ENCODE results near the gene CLEC20A. TPM values are rescaled to one million over a fixed set of nuclear protein-coding genes. Genes with fewer than 3 reads are reported as not detected.

CLEC20A gene
- total RNA-seq, 8 experiments from 2014 or later: 0.21 to 3.1 (median 0.50) TPM; not detected in 2

DNA sequence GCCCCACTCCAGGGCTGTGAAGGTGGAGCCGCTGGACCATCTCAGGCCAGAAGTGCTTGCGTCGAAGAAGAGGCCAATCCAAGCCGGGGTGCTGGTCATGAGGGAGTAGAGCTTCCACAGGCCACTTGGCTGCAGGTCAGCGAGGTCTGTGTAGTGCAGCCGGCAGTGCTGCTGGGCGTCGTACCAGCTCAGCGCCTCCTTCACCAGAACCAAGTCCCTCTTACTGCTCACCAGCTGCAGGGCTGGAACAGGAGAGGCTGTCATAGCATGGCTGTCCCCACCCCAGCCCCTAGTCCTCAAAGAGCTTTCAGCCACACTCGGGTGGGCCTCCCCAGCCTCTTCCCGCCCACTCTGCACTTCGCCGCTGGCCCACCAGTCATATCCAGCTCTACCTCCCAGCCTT lies 2.2 kb downstream of the CLEC20A start:
- in situ Hi-C loops (cut with MboI; ENCODE audit: low pct_unique_long_range_greater_than_20kb in 2 of 9, low sequenced_read_pairs in 9 of 9, unreplicated experiment in 9 of 9): no loop called here
- peaks cover 0 to 2% of the 10 kb centered on the region in 2 donors for H3K4me1 ChIP-seq (replicated peaks in 1 of 2)
- ATAC-seq (replicated peaks in 6 of 8): no peak
- H3K4me3 ChIP-seq: no peak overlapping the region
- H3K27ac ChIP-seq: no peak overlapping the region
- WGBS, 10 experiments: 94 to 100% (median 98%) methylated on average over 1 to 9 of the region's 13 CpGs; no CpG with 5 or more reads in 4 of the 10 experiments

DNA sequence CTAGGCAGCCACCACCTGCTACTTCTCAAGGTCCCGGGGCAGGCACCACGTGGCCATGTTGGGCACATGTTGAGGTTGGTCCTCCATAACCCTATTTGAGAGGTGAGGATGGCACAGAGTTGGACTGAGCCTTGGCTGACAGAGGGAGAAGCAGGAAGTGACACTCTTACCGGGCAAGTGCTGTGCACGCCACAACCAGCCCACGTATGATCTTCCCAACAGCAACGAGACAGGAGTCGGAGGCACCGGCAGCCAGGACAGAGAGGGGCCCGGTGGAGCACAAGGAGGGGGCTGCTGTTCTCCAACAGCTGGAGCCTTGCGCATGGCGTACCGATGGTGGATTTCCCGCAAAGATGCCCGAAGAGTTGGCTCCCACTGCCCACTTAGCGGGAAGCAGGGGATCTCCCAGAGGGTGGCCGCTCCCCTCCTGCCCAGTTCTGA lies 3.4 kb downstream of the CLEC20A start:
- H3K4me1 ChIP-seq (replicated peaks in 1 of 2): peaks cover 0 to 2% of the 10 kb centered on the region in 2 donors
- H3K4me3 ChIP-seq: no peak overlapping the region
- no peak overlapping the region for H3K27ac ChIP-seq
- in situ Hi-C loops (cut with MboI; ENCODE audit: low pct_unique_long_range_greater_than_20kb in 2 of 9, low sequenced_read_pairs in 9 of 9, unreplicated experiment in 9 of 9): no loop called here
- no peak for ATAC-seq (replicated peaks in 6 of 8)
- 84 to 100% (median 93%) methylated on average over 1 to 11 of the region's 16 CpGs; no CpG with 5 or more reads in 3 of the 10 experiments for WGBS, 10 experiments

DNA sequence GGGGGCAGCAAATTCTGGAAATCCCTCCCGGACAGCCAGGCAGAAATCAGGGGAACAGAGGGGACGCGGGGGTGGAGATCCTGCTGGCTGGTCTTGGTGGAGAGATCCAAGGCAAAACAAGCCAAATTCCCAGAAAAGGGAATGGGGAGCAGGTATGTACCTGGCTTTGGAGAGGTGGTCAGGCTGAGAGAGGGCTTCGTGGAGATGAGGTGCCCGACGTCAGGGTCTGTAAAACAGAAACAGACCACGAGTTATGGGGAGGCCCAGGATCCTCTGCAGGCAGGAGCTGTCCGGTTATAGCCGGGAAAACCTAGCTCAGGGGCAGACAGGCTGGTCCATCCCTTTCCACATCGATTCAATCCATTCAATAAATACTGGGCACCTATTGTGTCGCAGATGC lies 4.4 kb downstream of the CLEC20A start:
- H3K4me3 ChIP-seq: no peak overlapping the region
- H3K4me1 ChIP-seq (replicated peaks in 1 of 2): peaks cover 0 to 2% of the 10 kb centered on the region in 2 donors
- in situ Hi-C loops (cut with MboI; ENCODE audit: low pct_unique_long_range_greater_than_20kb in 2 of 9, low sequenced_read_pairs in 9 of 9, unreplicated experiment in 9 of 9): no loop called here
- ATAC-seq (replicated peaks in 6 of 8): no peak
- WGBS, 10 experiments: 47 to 86% (median 71%) methylated on average over 1 to 11 of the region's 11 CpGs; no CpG with 5 or more reads in 2 of the 10 experiments
- H3K27ac ChIP-seq: no peak overlapping the region

DNA sequence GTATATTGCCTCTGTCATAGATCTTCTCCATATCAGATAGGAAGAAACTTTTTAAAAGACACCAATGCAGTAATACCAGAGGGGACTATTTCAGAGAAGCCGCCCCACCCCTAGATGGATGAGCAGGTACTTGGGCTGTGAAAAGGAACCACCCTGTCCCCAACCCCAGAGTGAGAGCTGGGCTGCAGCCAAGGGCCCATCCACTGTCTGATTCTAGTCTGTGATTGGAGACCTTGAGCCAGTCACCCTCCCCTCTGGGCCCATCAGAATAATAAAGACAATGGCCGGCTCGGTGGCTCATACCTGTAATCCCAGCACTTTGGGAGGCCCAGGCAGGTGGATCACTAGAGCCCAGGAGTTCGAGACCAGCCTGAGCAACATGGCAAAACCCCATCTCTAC lies 5.0 kb downstream of the CLEC20A start:
- no peak for ATAC-seq (replicated peaks in 6 of 8)
- Histone ChIP-seq H3K4me1 (replicated peaks in 1 of 2) (peaks cover 0 to 2% of the 10 kb centered on the region in 2 donors), H3K4me3 (no peak overlapping the region), H3K27ac (no peak overlapping the region)
- 71 to 100% (median 79%) methylated on average over 1 to 4 of the region's 4 CpGs; no CpG with 5 or more reads in 3 of the 10 experiments for WGBS, 10 experiments
- in situ Hi-C loops (cut with MboI; ENCODE audit: low pct_unique_long_range_greater_than_20kb in 2 of 9, low sequenced_read_pairs in 9 of 9, unreplicated experiment in 9 of 9): no loop called here

DNA sequence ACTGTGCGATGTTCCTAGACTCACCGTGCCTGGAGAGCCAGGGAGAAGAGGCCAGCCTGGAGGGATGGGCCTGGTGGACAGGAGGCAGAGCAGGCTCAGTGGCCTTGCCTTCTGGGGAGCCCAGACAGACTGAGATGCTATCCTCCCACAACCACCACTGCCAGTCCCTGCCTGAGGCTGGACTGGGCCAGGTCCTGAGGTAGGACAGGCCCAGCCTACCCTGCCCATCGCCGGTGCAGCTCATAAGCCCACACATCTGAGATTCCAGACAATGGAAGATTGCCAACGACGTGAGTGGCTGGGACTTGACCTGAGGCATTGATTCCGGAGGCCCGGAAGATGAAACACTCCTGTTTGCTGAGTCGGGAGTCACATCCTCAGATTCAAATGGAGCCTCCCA lies 5.8 kb downstream of the CLEC20A start:
- no peak overlapping the region for H3K27ac ChIP-seq
- peaks cover 0 to 2% of the 10 kb centered on the region in 2 donors for H3K4me1 ChIP-seq (replicated peaks in 1 of 2)
- 90 to 100% (median 100%) methylated on average over 1 to 5 of the region's 9 CpGs; no CpG with 5 or more reads in 6 of the 10 experiments for WGBS, 10 experiments
- no peak for ATAC-seq (replicated peaks in 6 of 8)
- in situ Hi-C loops (cut with MboI; ENCODE audit: low pct_unique_long_range_greater_than_20kb in 2 of 9, low sequenced_read_pairs in 9 of 9, unreplicated experiment in 9 of 9): no loop called here
- no peak overlapping the region for H3K4me3 ChIP-seq

DNA sequence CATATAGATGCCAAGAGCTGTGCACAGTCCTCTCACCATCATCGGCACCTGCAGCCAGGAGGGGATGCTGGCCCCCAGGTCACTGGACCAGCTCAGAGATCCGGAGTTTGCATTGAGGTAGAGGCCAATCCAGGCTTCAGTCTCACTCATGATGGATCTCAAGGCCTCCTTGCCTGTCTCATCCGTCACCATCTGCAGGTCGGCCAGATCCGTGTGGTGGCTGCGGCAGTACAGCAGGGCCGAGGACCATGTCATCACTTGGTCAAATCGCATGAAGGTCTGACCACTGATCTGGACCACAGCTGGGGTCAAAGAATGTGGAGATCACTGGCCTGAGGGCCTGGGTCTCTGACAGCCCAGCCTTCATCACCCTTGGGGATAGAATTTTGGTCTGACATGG lies 6.6 kb downstream of the CLEC20A start:
- ATAC-seq (replicated peaks in 6 of 8): no peak
- H3K27ac ChIP-seq: no peak overlapping the region
- H3K4me1 ChIP-seq (replicated peaks in 1 of 2): peaks cover 0 to 2% of the 10 kb centered on the region in 2 donors
- WGBS, 10 experiments: 85 to 100% (median 92%) methylated on average over 1 to 8 of the region's 8 CpGs; no CpG with 5 or more reads in 2 of the 10 experiments
- H3K4me3 ChIP-seq: no peak overlapping the region
- in situ Hi-C loops (cut with MboI; ENCODE audit: low pct_unique_long_range_greater_than_20kb in 2 of 9, low sequenced_read_pairs in 9 of 9, unreplicated experiment in 9 of 9): no loop called here

DNA sequence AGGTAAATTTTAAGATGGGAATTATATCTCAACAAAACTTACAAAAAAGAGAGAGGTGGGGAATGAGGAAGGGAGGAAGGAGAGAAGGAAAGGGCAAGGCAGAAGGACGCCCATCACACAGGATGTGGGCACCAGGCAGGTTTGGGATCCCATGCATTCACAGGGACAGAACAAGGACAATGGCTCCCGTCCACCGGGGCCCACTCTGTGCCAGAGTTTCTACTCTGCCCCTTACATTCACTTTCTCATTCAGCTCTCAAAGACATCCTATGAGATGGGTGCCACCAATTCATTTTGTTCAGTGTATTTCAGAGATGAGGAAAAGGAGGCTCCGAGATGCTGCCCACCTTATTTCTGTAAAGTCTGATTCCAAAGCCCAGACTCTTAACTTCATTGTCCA lies 7.4 kb downstream of the CLEC20A start:
- H3K4me3 ChIP-seq: no peak overlapping the region
- H3K27ac ChIP-seq: no peak overlapping the region
- H3K4me1 ChIP-seq (replicated peaks in 1 of 2): peaks cover 0 to 2% of the 10 kb centered on the region in 2 donors
- in situ Hi-C loops (cut with MboI; ENCODE audit: low pct_unique_long_range_greater_than_20kb in 2 of 9, low sequenced_read_pairs in 9 of 9, unreplicated experiment in 9 of 9): no loop called here
- 83 to 100% (median 92%) methylated on average over 1 to 4 of the region's 4 CpGs; no CpG with 5 or more reads in 2 of the 10 experiments for WGBS, 10 experiments
- ATAC-seq (replicated peaks in 6 of 8): no peak

DNA sequence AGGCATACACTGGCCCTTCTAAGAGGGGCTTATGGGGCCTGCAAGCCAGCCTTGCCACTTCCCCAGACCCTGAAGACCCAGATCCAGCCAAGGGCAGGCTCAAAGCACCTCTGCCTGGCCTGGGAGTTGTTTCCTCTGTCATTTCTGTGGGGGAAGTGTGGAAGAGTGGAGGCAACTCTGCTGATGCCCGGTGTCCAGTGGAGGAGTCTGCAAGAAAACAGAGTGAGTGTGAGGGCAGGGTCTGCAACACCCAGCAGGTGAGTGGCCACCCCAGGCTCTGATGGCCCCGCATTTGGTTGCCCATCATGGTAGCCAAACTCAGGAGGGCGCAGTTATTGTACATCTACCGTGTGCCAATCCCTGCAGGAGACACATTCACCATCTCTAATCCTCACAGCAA lies 8.4 kb downstream of the CLEC20A start:
- H3K27ac ChIP-seq: no peak overlapping the region
- no peak for ATAC-seq (replicated peaks in 6 of 8)
- peaks cover 0 to 2% of the 10 kb centered on the region in 2 donors for H3K4me1 ChIP-seq (replicated peaks in 1 of 2)
- 17 to 100% (median 100%) methylated on average over 1 to 4 of the region's 4 CpGs; no CpG with 5 or more reads in 5 of the 10 experiments for WGBS, 10 experiments
- no peak overlapping the region for H3K4me3 ChIP-seq
- in situ Hi-C loops (cut with MboI; ENCODE audit: low pct_unique_long_range_greater_than_20kb in 2 of 9, low sequenced_read_pairs in 9 of 9, unreplicated experiment in 9 of 9): no loop called here

DNA sequence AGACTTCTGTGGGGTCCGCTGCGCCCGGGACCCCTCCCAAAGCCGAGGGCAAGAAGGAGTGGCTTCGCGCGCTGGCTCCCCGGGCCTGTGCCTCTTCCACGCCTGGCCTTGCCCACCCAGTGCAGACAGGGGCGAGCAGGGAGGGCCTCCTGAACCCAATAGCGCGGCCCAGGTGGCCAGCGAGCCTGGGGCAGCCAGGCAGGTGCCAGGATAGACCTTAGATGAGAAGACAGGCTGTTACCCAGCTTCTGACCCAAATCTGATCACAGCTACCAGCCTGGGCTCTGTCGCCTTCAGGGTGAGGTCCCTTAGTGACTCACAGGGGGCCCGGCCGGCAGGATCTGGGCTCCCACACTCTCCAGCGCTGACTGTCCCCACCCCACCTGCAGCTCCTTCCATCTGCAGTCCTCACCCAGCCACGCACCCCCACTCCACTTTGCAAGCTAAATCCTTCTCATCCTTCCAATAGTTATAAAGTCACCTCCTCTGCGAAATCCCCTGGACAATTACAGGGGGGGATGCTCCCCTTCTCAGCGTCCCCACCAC lies 9.6 kb downstream of the CLEC20A start:
- peak in 2 of 8 experiments; percentile 26 to 49 for ATAC-seq (replicated peaks in 6 of 8)
- in situ Hi-C loops (cut with MboI; ENCODE audit: low pct_unique_long_range_greater_than_20kb in 2 of 9, low sequenced_read_pairs in 9 of 9, unreplicated experiment in 9 of 9): no loop called here
- 80 to 100% (median 100%) methylated on average over 1 to 2 of the region's 20 CpGs; no CpG with 5 or more reads in 5 of the 10 experiments for WGBS, 10 experiments
- H3K4me1 ChIP-seq (replicated peaks in 1 of 2): no peaks in the 10 kb centered on the region
- H3K27ac ChIP-seq: no peak overlapping the region
- no peak overlapping the region for H3K4me3 ChIP-seq

DNA sequence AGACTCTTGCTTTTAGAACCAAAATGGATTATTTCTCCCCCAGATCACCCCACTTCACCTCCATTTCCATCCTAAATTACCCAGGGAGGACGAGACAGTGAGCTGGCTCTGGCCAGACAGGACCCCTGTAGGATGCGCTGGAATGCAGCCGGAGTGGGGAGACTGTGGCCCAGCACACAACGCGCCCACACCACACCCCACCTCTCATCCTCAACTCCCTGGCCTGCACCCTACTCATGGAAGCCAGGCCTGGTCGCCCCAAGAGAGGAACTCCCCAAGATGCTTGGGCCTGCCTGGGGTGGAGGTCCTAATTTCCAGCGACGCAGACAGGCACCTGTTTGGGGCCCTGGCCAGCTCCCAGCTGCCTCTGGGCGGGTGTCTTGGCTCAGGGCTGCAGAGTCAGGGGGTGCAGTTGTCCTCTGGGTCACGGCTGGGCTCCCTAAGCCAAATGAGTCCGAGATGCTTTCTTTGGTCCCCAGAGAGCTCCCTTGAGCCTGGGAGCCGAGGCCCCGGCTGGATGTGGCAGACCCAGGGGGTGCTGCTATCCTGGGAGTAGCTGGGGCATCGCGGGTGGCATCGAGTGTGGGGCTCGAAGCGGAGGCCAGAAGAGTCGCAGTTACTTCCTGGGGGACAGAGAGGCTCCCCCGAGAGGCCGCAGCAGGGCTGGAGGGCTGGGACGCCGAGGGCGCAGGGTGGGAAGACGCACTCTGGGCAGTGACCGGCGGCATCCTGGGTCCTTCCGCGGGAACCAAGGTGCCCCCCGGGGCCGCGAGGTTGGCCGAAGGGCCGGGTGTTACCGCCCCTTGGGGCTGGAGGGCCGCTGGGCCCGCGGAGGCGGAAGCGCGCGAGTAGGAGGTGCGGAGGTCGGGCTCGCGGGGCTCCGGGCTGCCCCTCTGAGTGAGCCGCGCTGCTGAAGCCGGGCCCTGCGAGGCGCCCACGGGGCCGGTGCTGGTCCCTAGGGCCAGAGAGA lies 10.4 kb downstream of the CLEC20A start:
- H3K4me1 ChIP-seq (replicated peaks in 1 of 2): no peaks in the 10 kb centered on the region
- 13 to 92% (median 86%) methylated on average over 3 to 22 of the region's 54 CpGs; no CpG with 5 or more reads in 4 of the 10 experiments for WGBS, 10 experiments
- no peak overlapping the region for H3K4me3 ChIP-seq
- H3K27ac ChIP-seq: no peak overlapping the region
- no peak for ATAC-seq (replicated peaks in 6 of 8)
- in situ Hi-C loops (cut with MboI; ENCODE audit: low pct_unique_long_range_greater_than_20kb in 2 of 9, low sequenced_read_pairs in 9 of 9, unreplicated experiment in 9 of 9): no loop called here

DNA sequence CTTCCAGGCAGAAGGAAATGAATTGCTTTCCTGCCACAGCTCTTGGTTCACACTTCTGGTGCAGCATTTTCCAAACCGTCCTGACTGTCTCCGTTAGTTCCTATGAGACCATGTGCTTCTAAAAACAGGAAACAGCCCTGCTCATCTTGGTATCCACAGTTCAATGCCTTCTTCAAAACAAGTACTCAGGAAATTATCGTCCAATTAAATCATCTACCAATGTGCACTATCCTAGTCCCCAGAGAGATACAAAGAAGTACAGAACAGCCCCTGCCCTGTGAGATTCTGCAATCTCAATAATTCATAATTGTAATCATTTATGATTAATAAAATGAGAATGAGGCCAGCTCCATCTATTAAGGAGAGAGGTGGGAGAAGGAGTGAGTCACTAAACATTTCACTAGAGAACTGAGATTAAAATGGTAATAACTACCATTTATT lies 11.2 kb downstream of the CLEC20A start:
- no peak overlapping the region for H3K4me3 ChIP-seq
- in situ Hi-C loops (cut with MboI; ENCODE audit: low pct_unique_long_range_greater_than_20kb in 2 of 9, low sequenced_read_pairs in 9 of 9, unreplicated experiment in 9 of 9): no loop called here
- no peak overlapping the region for H3K27ac ChIP-seq
- H3K4me1 ChIP-seq (replicated peaks in 1 of 2): no peaks in the 10 kb centered on the region
- WGBS, 10 experiments: 40 to 100% (median 81%) methylated on average over 1 to 3 of the region's 3 CpGs; no CpG with 5 or more reads in 3 of the 10 experiments
- ATAC-seq (replicated peaks in 6 of 8): peak in 1 of 8 experiments; percentile 54

DNA sequence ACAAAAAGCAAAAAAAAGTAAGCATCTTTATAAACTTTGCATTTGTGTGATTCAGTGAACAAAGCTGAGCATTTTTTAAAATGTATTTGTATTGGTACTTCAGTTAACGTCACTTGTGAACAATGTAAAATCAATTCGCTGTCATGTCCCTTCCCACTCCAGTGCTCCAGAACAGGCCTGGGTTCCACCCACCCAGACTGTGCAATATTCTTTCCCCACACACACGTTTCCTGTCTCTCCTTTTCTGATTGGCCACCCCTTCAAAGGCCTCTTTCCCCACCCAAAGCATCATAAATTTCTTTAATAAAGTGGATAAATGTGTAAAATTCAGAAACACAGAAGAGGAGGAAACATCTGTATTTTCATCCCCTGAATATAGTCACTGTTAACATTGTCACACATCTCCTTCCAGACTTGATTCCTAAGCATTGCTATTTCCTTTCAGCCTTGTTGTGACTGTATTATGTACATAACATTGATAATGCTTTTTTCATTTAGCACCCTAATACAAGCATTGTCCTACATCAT lies 12.0 kb downstream of the CLEC20A start:
- in situ Hi-C loops (cut with MboI; ENCODE audit: low pct_unique_long_range_greater_than_20kb in 2 of 9, low sequenced_read_pairs in 9 of 9, unreplicated experiment in 9 of 9): no loop called here
- no peaks in the 10 kb centered on the region for H3K4me1 ChIP-seq (replicated peaks in 1 of 2)
- peak in 6 of 8 experiments; percentile 38 to 78 (median 58) for ATAC-seq (replicated peaks in 6 of 8)
- H3K27ac ChIP-seq: no peak overlapping the region
- WGBS, 10 experiments: 10 to 100% (median 64%) methylated on average over 1 to 3 of the region's 3 CpGs; no CpG with 5 or more reads in 2 of the 10 experiments
- no peak overlapping the region for H3K4me3 ChIP-seq

Data from motor neuron (in vitro differentiated cells).